IMR-90 (cell line): ENCODE results near the gene TPCN1. TPM values are rescaled to one million over a fixed set of nuclear protein-coding genes. Genes with fewer than 3 reads are reported as not detected.

Source experiments
- ATAC-seq: fragments of 200-7000 bp; cut with Tn5 transposase; 2 replicates; pipeline ENCODE4 v1.9.1; 2020; ENCODE audit warnings: low read depth, mild to moderate bottlenecking, moderate library complexity
- BruUV-seq: library from RNA; stranded (reverse); fragments of 400-500 nt; replicated peaks from 2 replicates; lab custom pipeline; 2021; lab: Mats Ljungman, UMichigan
- CTCF ChIA-PET: fragments of 300-600 bp; formaldehyde crosslinking; extraction: SDS; loops from one replicate; lab custom pipeline; 2021; ENCODE audit warnings: antibody characterized with exemption; lab: Yijun Ruan, JAX
- POLR2A ChIA-PET: fragments of 300-600 bp; sonication (Branson Sonifier 250); formaldehyde crosslinking; loops from one replicate; lab custom pipeline; 2022; ENCODE audit warnings: antibody characterized with exemption; ENCODE audit not compliant: unreplicated experiment; lab: Charles Lee
- DNase-seq: peaks from one replicate; pipeline ENCODE4 v3.0.0; 2013
- H2AFZ ChIP-seq: replicated peaks from 2 replicates; pipeline ENCODE3; 2013; ENCODE audit warnings: low read length, mild to moderate bottlenecking; ENCODE audit not compliant: poor library complexity
- H2AK5ac ChIP-seq: 2 replicates; pipeline ENCODE4 v1.6.1; 2013; ENCODE audit warnings: low read depth, low read length, inconsistent platforms
- H2AK9ac ChIP-seq: replicated peaks from 2 replicates; pipeline ENCODE3; 2013; ENCODE audit warnings: mild to moderate bottlenecking, low read depth, low read length, moderate library complexity; ENCODE audit not compliant: poor library complexity
- H2BK120ac ChIP-seq: 2 replicates; pipeline ENCODE4 v1.6.1; 2013; ENCODE audit warnings: low read depth, low read length, inconsistent platforms
- H2BK15ac ChIP-seq: 3 replicates; pipeline ENCODE4 v1.6.1; 2013; ENCODE audit warnings: low read depth, low read length, inconsistent platforms
- H2BK20ac ChIP-seq: 2 replicates; pipeline ENCODE4 v1.6.1; 2013; ENCODE audit warnings: low read depth, mild to moderate bottlenecking, inconsistent platforms, low read length, moderate library complexity
- H2BK5ac ChIP-seq: 2 replicates; pipeline ENCODE4 v1.6.1; 2013; ENCODE audit warnings: mild to moderate bottlenecking, low read depth, low read length, inconsistent platforms; ENCODE audit not compliant: poor library complexity, severe bottlenecking
- H3K14ac ChIP-seq: replicated peaks from 2 replicates; pipeline ENCODE4 v1.6.1; 2013; ENCODE audit warnings: low read depth, low read length, inconsistent platforms
- H3K18ac ChIP-seq: 2 replicates; pipeline ENCODE4 v1.6.1; 2013; ENCODE audit warnings: low read depth, low read length, control low read depth
- H3K23ac ChIP-seq: 2 replicates; pipeline ENCODE4 v1.6.1; 2013; ENCODE audit warnings: low read depth, low read length, inconsistent platforms
- H3K27ac ChIP-seq: 2 replicates; pipeline ENCODE4 v1.5.1; 2013; ENCODE audit warnings: mild to moderate bottlenecking, control low read depth, low read length; ENCODE audit not compliant: insufficient read depth
- H3K27me3 ChIP-seq: 2 replicates; pipeline ENCODE4 v1.6.1; 2013; ENCODE audit warnings: low read length; ENCODE audit not compliant: control insufficient read depth, insufficient read depth
- H3K36me3 ChIP-seq: 2 replicates; pipeline ENCODE4 v1.6.1; 2013; ENCODE audit warnings: low read length, mixed read lengths; ENCODE audit not compliant: control insufficient read depth, insufficient read depth
- H3K4ac ChIP-seq: 2 replicates; pipeline ENCODE4 v1.6.1; 2013; ENCODE audit warnings: low read depth, low read length, inconsistent platforms
- H3K4me1 ChIP-seq: 2 replicates; pipeline ENCODE4 v1.6.1; 2013; ENCODE audit warnings: low read length, mixed read lengths; ENCODE audit not compliant: control insufficient read depth, insufficient read depth
- H3K4me2 ChIP-seq: 2 replicates; pipeline ENCODE4 v1.6.1; 2013; ENCODE audit warnings: low read depth, mild to moderate bottlenecking, control low read depth, low read length, moderate library complexity
- H3K4me3 ChIP-seq: 2 replicates; pipeline ENCODE4 v1.5.1; 2013; ENCODE audit warnings: low read depth, mild to moderate bottlenecking, control low read depth, low read length, moderate library complexity; ENCODE audit not compliant: insufficient read depth
- H3K56ac ChIP-seq: 2 replicates; pipeline ENCODE4 v1.6.1; 2013; ENCODE audit warnings: low read length, inconsistent platforms; ENCODE audit not compliant: insufficient read depth; ENCODE audit errors: extremely low read depth
- H3K79me1 ChIP-seq, 2 experiments: 2 replicates each; pipeline ENCODE4 v1.6.1; 2013; ENCODE audit warnings: low read length in 2 of 2, inconsistent platforms in 1 of 2, low read depth in 1 of 2
- H3K9ac ChIP-seq: 2 replicates; pipeline ENCODE4 v1.6.1; 2013; ENCODE audit warnings: low read depth, low read length, control low read depth
- H3K9me1 ChIP-seq: 2 replicates; pipeline ENCODE4 v1.6.1; 2013; ENCODE audit warnings: low read length, inconsistent platforms; ENCODE audit not compliant: insufficient read depth
- H3K9me3 ChIP-seq: 2 replicates; pipeline ENCODE4 v1.6.1; 2013; ENCODE audit warnings: low read length; ENCODE audit not compliant: control insufficient read depth, insufficient read depth
- H4K20me1 ChIP-seq: 2 replicates; pipeline ENCODE4 v1.6.1; 2013; ENCODE audit warnings: low read length, inconsistent platforms; ENCODE audit not compliant: insufficient read depth
- H4K5ac ChIP-seq: 2 replicates; pipeline ENCODE4 v1.6.1; 2013; ENCODE audit warnings: mild to moderate bottlenecking, low read depth, low read length, control low read depth
- H4K8ac ChIP-seq, 2 experiments: 2 replicates each; pipeline ENCODE4 v1.6.1; 2013; ENCODE audit warnings: low read depth in 2 of 2, low read length in 2 of 2, control low read depth in 1 of 2, inconsistent platforms in 1 of 2
- H4K91ac ChIP-seq: 2 replicates; pipeline ENCODE4 v1.6.1; 2013; ENCODE audit warnings: low read depth, low read length, inconsistent platforms; ENCODE audit not compliant: insufficient read depth
- BHLHE40 ChIP-seq: fragments of 150-350 bp; IDR thresholded peaks from 2 replicates; pipeline ENCODE4 v1.6.1; 2016; ENCODE audit warnings: mild to moderate bottlenecking, low read depth, low read length
- CEBPB ChIP-seq: IDR thresholded peaks from 2 replicates; pipeline ENCODE4 v1.6.1; 2012; ENCODE audit warnings: low read depth, low read length, improper control_type of control experiment
- CHD1 ChIP-seq: IDR thresholded peaks from 2 replicates; pipeline ENCODE4 v1.6.1; 2012; ENCODE audit warnings: low read depth, low read length, improper control_type of control experiment
- CTCF ChIP-seq: conservative IDR thresholded peaks from 2 replicates; pipeline ENCODE4 v1.5.1; 2012; ENCODE audit warnings: mild to moderate bottlenecking, low read depth, low read length, improper control_type of control experiment
- ELK1 ChIP-seq: fragments of 150-350 bp; IDR thresholded peaks from 2 replicates; pipeline ENCODE4 v1.6.1; 2016; ENCODE audit warnings: low read depth, mild to moderate bottlenecking, low read length, moderate library complexity, borderline replicate concordance
- FOS ChIP-seq: fragments of 150-350 bp; IDR thresholded peaks from 2 replicates; pipeline ENCODE4 v1.6.1; 2016; ENCODE audit warnings: low read depth, low read length
- MAFK ChIP-seq: IDR thresholded peaks from 2 replicates; pipeline ENCODE4 v1.6.1; 2012; ENCODE audit warnings: low read depth, low read length, improper control_type of control experiment
- MAZ ChIP-seq: IDR thresholded peaks from 2 replicates; pipeline ENCODE4 v1.6.1; 2012; ENCODE audit warnings: low read depth, mild to moderate bottlenecking, low read length, improper control_type of control experiment, moderate library complexity, borderline replicate concordance
- MXI1 ChIP-seq: IDR thresholded peaks from 2 replicates; pipeline ENCODE4 v1.6.1; 2012; ENCODE audit warnings: low read depth, mild to moderate bottlenecking, low read length, moderate library complexity, borderline replicate concordance
- NFE2L2 ChIP-seq: fragments of 150-350 bp; IDR thresholded peaks from 2 replicates; pipeline ENCODE4 v1.6.1; 2016; ENCODE audit warnings: low read depth, mild to moderate bottlenecking, low read length
- POLR2A ChIP-seq: IDR thresholded peaks from 2 replicates; pipeline ENCODE4 v1.6.1; 2012; ENCODE audit warnings: mild to moderate bottlenecking, low read depth, low read length
- RAD21 ChIP-seq: IDR thresholded peaks from 2 replicates; pipeline ENCODE4 v1.6.1; 2012; ENCODE audit warnings: low read length, improper control_type of control experiment
- RCOR1 ChIP-seq: IDR thresholded peaks from 2 replicates; pipeline ENCODE4 v1.6.1; 2012; ENCODE audit warnings: mild to moderate bottlenecking, low read length, improper control_type of control experiment; ENCODE audit not compliant: insufficient replicate concordance
- RFX5 ChIP-seq: IDR thresholded peaks from 2 replicates; pipeline ENCODE4 v1.8.0; 2012; ENCODE audit warnings: low read depth, mild to moderate bottlenecking, low read length, moderate library complexity
- SMC3 ChIP-seq: fragments of 150-350 bp; IDR thresholded peaks from 2 replicates; pipeline ENCODE4 v1.6.1; 2016; ENCODE audit warnings: low read depth, mild to moderate bottlenecking, antibody characterized with exemption, low read length, moderate library complexity
- WGBS, 2 experiments: methylation state at CpG; one replicate each; pipeline versions ENCODE4 v1.1.5 to v1.1.7; 2013; ENCODE audit warnings: missing lambda C conversion rate in 2 of 2; ENCODE audit not compliant: insufficient read length in 1 of 2; ENCODE audit errors: extremely low coverage in 2 of 2; 5-methylcytosine and 5-hydroxymethylcytosine counted together
- dilution Hi-C: fragments of 300-500 bp; cut with HindIII; formaldehyde crosslinking; loops from one replicate; pipeline ENCODE4 v1.14.3; 2018; ENCODE audit warnings: low sequenced_read_pairs; ENCODE audit not compliant: unreplicated experiment
- in situ Hi-C: fragments of 300-500 bp; cut with MboI; formaldehyde crosslinking; loops from 3 replicates; pipeline ENCODE4 v1.14.3; 2019; ENCODE audit warnings: low sequenced_read_pairs, inconsistent platforms, mixed read lengths
- intact Hi-C: fragments of 100-400 bp; cut with micrococcal nuclease; formaldehyde crosslinking; loops from 2 replicates; pipeline ENCODE4 v1.10.0; 2022
- polyA plus RNA-seq, 3 experiments: library from polyadenylated mRNA; depleted of rRNA; stranded (reverse); fragments of >200 nt; gene quantifications; 2 replicates each; pipeline ENCODE4 v1.2.3, GENCODE V29; 2012; ENCODE audit warnings: low replicate concordance in 1 of 3
- total RNA-seq: library from RNA; depleted of rRNA; stranded (reverse); fragments of >200 nt; gene quantifications from 2 replicates; pipeline ENCODE4 v1.2.3, GENCODE V29; 2012
- TF ChIP-seq, protein P1 (sequence below): fragments of 150-350 bp; IDR thresholded peaks from 2 replicates; pipeline ENCODE4 v1.6.1; 2017; ENCODE audit warnings: mild to moderate bottlenecking, antibody characterized with exemption, low read length, low read depth

Gene TPCN1
- total and polyA plus RNA-seq, 2 of the 4 experiments (the other 2 are of a cell fraction), result 2.0 to 13.2 TPM

DNA sequence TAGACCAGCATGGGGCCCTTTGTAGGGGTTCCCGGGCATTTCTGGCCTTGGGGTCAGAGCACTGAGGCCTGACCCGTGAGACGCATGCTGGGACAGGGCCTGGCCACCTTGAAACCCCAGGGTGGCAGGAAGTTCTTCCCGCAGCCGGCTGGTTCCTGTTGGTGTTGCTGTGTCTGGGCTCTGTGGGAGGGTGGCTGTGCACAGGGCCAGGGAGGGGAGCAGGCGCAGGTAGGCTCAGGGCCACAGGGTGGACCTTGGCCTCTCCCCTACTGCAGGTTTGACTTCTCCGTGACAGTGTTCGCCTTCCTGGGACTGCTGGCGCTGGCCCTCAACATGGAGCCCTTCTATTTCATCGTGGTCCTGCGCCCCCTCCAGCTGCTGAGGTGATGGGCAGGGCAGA is 65.4 kb downstream of the TPCN1 start:
- Histone ChIP-seq H3K18ac (no peak overlapping the region), H3K9me3 (no peaks in the 10 kb centered on the region), H2AK9ac (no peak overlapping the region), H3K4me3 (no peak overlapping the region), H4K91ac (no peak overlapping the region), H3K36me3 (peaks cover 14% of the 10 kb centered on the region; the same call in 1 of the 2 replicates), H3K56ac (no peak overlapping the region), H4K20me1 (no peaks in the 10 kb centered on the region), H2BK15ac (no peak overlapping the region), H2BK120ac (no peak overlapping the region), H2BK20ac (no peak overlapping the region), H3K4ac (no peak overlapping the region), H3K27me3 (no peaks in the 10 kb centered on the region), H4K5ac (no peak overlapping the region), H2BK5ac (no peak overlapping the region), H3K9me1 (no peaks in the 10 kb centered on the region), H3K23ac (no peak overlapping the region), H2AK5ac (no peak overlapping the region), H3K79me1 (no peaks in the 10 kb centered on the region), H2AFZ (no peak overlapping the region), H3K4me2 (no peak overlapping the region), H3K27ac (no peak overlapping the region), H4K8ac (no peak overlapping the region), H3K4me1 (peaks cover 2% of the 10 kb centered on the region), H3K14ac (no peak overlapping the region), H3K9ac (no peak overlapping the region)
- in situ Hi-C loops (no loop called here), intact Hi-C loops (no loop called here), dilution Hi-C loops (no loop called here)
- WGBS, 2 experiments, result no CpG with 5 or more reads among the region's 11 CpGs
- no peak for ATAC-seq
- ChIA-PET POLR2A (no interaction called here), CTCF (no interaction called here)
- TF ChIP-seq POLR2A, result no peak
- no peak for TF ChIP-seq NFE2L2
- no peak for TF ChIP-seq MXI1
- no peak for TF ChIP-seq RAD21
- TF ChIP-seq ELK1, result no peak
- no peak for TF ChIP-seq CHD1
- TF ChIP-seq MAZ, result no peak
- TF ChIP-seq CTCF, result no peak
- no peak for TF ChIP-seq RFX5
- TF ChIP-seq, protein P1, sequence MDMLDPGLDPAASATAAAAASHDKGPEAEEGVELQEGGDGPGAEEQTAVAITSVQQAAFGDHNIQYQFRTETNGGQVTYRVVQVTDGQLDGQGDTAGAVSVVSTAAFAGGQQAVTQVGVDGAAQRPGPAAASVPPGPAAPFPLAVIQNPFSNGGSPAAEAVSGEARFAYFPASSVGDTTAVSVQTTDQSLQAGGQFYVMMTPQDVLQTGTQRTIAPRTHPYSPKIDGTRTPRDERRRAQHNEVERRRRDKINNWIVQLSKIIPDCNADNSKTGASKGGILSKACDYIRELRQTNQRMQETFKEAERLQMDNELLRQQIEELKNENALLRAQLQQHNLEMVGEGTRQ, result no peak
- TF ChIP-seq MAFK, result no peak
- TF ChIP-seq SMC3, result no peak
- TF ChIP-seq CEBPB, result no peak
- no peak for TF ChIP-seq BHLHE40
- TF ChIP-seq FOS, result no peak
- TF ChIP-seq RCOR1, result no peak
- no peak for DNase-seq
- BruUV-seq, result no TSS peak
